RWPE2 (cell line): ENCODE results near the gene AFG3L2.

ENCODE experiments used
- ATAC-seq: fragments of 200-7000 bp; cut with Tn5 transposase; 3 replicates; pipeline ENCODE4 v1.9.1; 2021; ENCODE audit warnings: low read depth
- DNase-seq: peaks from one replicate; pipeline ENCODE4 v3.0.0-alpha.2; 2020; ENCODE audit warnings: low spot score
- H3K27ac ChIP-seq: fragments of 450-650 bp; 2 replicates; pipeline ENCODE4 v1.5.1; 2017; ENCODE audit warnings: mild to moderate bottlenecking; ENCODE audit not compliant: poor library complexity, severe bottlenecking
- H3K27me3 ChIP-seq: fragments of 250-450 bp; sonication (Bioruptor Pico); 2 replicates; pipeline ENCODE4 v1.5.1; 2021; ENCODE audit warnings: mild to moderate bottlenecking, moderate library complexity; ENCODE audit not compliant: insufficient read depth, poor library complexity, severe bottlenecking
- H3K36me3 ChIP-seq: fragments of 250-450 bp; sonication (Bioruptor Pico); 2 replicates; pipeline ENCODE4 v1.5.1; 2020; ENCODE audit warnings: low read depth, mild to moderate bottlenecking, moderate library complexity
- H3K4me1 ChIP-seq: fragments of 250-450 bp; sonication (Bioruptor Pico); 2 replicates; pipeline ENCODE4 v1.5.1; 2021; ENCODE audit warnings: mild to moderate bottlenecking, moderate library complexity; ENCODE audit not compliant: insufficient read depth, poor library complexity, severe bottlenecking
- H3K4me3 ChIP-seq: fragments of 250-450 bp; sonication (Bioruptor Pico); 2 replicates; pipeline ENCODE4 v1.5.1; 2021; ENCODE audit warnings: mild to moderate bottlenecking, moderate library complexity; ENCODE audit not compliant: severe bottlenecking
- H3K9me3 ChIP-seq: fragments of 250-450 bp; sonication (Bioruptor Pico); 2 replicates; pipeline ENCODE4 v1.5.1; 2021; ENCODE audit warnings: mild to moderate bottlenecking, moderate library complexity; ENCODE audit not compliant: severe bottlenecking
- TF ChIP-seq, protein P1 (sequence below): fragments of 450-650 bp; IDR thresholded peaks from one replicate; pipeline ENCODE4 v1.5.1; 2017; ENCODE audit warnings: mild to moderate bottlenecking, moderate library complexity; ENCODE audit not compliant: poor library complexity, severe bottlenecking

Gene AFG3L2

DNA sequence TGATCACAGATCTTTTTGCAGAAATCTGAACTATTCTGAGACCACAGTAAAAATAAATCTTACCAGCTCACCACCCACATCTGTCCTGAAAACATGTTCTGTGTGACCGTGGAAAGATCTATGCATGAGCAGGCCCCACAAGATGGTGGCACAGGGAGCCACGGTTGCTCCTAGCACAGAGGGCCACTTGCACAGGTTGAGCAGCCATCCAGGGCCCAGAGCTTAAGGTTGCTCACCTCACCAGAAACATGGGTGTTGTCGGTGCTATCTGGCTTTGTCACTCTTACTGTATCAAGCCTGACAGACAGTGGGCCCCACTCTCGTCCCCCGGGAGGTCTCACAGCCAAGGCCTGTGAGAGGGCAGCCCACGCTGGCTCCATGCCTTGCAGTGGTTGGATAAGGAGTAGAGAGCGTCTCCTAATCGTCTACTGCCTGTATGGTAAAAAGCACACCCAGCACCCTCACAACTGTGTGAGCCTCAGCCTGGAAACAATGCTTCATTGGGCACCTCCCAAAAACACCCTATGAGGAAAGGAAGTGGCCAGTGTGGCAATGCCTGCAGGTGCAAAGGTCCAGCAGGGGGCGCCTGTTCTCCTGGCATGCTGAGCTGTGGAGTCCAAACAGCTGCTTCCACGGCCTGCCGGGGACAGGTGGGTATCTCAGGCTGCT, 49.4 kb downstream of the AFG3L2 start:
- TF ChIP-seq, protein P1, sequence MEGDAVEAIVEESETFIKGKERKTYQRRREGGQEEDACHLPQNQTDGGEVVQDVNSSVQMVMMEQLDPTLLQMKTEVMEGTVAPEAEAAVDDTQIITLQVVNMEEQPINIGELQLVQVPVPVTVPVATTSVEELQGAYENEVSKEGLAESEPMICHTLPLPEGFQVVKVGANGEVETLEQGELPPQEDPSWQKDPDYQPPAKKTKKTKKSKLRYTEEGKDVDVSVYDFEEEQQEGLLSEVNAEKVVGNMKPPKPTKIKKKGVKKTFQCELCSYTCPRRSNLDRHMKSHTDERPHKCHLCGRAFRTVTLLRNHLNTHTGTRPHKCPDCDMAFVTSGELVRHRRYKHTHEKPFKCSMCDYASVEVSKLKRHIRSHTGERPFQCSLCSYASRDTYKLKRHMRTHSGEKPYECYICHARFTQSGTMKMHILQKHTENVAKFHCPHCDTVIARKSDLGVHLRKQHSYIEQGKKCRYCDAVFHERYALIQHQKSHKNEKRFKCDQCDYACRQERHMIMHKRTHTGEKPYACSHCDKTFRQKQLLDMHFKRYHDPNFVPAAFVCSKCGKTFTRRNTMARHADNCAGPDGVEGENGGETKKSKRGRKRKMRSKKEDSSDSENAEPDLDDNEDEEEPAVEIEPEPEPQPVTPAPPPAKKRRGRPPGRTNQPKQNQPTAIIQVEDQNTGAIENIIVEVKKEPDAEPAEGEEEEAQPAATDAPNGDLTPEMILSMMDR: peak; percentile 83
- no peaks in the 10 kb centered on the region for H3K27me3 ChIP-seq
- DNase-seq: peak; percentile 84
- H3K4me3 ChIP-seq: no peak overlapping the region
- H3K27ac ChIP-seq: peak overlapping the region; percentile 6
- ATAC-seq: peak; percentile 68
- no peaks in the 10 kb centered on the region for H3K4me1 ChIP-seq
- no peaks in the 10 kb centered on the region for H3K9me3 ChIP-seq
- H3K36me3 ChIP-seq: peaks cover 80% of the 10 kb centered on the region

DNA sequence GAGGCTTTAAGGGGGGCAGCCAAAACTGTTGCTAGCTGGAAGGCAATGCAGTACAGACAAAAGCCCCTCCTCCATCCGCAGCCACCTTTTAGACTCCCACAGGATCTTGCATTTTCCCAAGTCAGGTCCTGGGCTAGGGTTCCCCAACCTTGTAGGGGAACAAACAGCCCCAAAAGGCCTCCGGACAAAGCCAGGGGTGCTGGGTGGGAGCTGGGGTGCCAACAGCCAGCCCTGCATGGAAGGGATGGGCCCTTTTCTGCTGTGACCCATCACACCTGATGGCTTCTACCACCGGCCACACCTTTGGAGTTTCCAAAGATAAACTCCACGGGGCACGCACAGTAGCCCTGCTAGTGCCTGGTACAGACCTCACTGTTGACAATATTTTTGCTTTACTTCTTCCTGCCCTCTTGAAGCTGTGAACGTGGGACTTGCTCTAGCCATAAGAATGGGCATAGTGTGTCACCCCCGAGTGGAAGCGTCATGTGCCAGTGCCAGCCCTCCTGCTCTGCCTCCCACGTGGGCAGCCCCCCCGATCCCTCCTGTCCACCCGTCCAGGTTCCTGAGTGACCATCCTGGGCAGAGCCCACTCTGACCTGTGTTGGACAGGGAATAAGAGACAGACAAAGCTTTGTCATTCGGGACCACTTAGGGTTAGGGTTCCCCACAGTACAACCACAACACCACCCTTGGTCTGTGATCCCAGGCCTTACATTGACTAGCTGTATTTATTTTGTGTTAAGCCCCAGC, 50.1 kb downstream of the AFG3L2 start:
- H3K27ac ChIP-seq: peak overlapping the region; percentile 6
- no peaks in the 10 kb centered on the region for H3K9me3 ChIP-seq
- TF ChIP-seq, protein P1: no peak
- H3K4me1 ChIP-seq: no peaks in the 10 kb centered on the region
- peak; percentile 16 for ATAC-seq
- H3K27me3 ChIP-seq: no peaks in the 10 kb centered on the region
- H3K36me3 ChIP-seq: peaks cover 83% of the 10 kb centered on the region
- no peak for DNase-seq
- H3K4me3 ChIP-seq: no peak overlapping the region

DNA sequence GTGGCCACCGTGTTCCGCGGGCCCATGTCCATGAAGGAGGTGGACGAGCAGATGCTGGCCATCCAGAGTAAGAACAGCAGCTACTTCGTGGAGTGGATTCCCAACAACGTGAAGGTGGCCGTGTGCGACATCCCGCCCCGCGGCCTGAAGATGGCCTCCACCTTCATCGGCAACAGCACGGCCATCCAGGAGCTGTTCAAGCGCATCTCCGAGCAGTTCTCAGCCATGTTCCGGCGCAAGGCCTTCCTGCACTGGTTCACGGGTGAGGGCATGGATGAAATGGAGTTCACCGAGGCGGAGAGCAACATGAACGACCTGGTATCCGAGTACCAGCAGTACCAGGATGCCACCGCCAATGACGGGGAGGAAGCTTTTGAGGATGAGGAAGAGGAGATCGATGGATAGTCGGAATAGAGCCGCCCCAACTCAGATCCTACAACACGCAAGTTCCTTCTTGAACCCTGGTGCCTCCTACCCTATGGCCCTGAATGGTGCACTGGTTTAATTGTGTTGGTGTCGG, 51.2 kb downstream of the AFG3L2 start:
- no peak overlapping the region for H3K27ac ChIP-seq
- no peak for DNase-seq
- no peak for ATAC-seq
- H3K4me1 ChIP-seq: no peaks in the 10 kb centered on the region
- peaks cover 92% of the 10 kb centered on the region for H3K36me3 ChIP-seq
- H3K27me3 ChIP-seq: no peaks in the 10 kb centered on the region
- H3K4me3 ChIP-seq: no peak overlapping the region
- H3K9me3 ChIP-seq: no peaks in the 10 kb centered on the region
- TF ChIP-seq, protein P1: no peak

DNA sequence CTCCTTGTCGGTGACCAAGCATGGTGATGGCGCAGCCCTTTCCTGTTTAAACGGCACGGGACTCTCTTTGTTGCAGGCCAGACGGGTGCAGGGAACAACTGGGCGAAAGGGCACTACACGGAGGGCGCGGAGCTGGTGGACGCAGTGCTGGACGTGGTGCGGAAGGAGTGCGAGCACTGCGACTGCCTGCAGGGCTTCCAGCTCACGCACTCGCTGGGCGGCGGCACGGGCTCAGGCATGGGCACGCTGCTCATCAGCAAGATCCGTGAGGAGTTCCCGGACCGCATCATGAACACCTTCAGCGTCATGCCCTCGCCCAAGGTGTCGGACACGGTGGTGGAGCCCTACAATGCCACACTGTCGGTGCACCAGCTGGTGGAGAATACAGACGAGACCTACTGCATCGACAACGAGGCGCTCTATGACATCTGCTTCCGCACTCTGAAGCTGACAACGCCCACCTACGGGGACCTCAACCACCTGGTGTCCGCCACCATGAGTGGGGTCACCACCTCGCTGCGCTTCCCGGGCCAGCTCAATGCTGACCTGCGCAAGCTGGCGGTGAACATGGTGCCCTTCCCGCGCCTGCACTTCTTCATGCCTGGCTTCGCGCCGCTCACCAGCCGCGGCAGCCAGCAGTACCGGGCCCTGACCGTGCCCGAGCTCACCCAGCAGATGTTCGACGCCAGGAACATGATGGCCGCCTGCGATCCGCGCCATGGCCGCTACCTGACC, 51.9 kb downstream of the AFG3L2 start:
- no peaks in the 10 kb centered on the region for H3K4me1 ChIP-seq
- H3K27ac ChIP-seq: no peak overlapping the region
- TF ChIP-seq, protein P1: no peak
- H3K36me3 ChIP-seq: peaks cover 97% of the 10 kb centered on the region
- H3K27me3 ChIP-seq: no peaks in the 10 kb centered on the region
- ATAC-seq: no peak
- H3K4me3 ChIP-seq: no peak overlapping the region
- H3K9me3 ChIP-seq: no peaks in the 10 kb centered on the region
- DNase-seq: no peak
